Left ventricle myocardium inferior (tissue), 1 donor: ENCODE data around the gene CENPL. TPM values are rescaled to one million over a fixed set of nuclear protein-coding genes. Genes with fewer than 3 reads are reported as not detected.

Experiments used
- DNase-seq: peaks from one replicate; pipeline ENCODE4 v3.0.0-alpha.2; 2020
- H3K27ac ChIP-seq: fragments of 200-600 bp; replicated peaks from 2 replicates; pipeline ENCODE4 v1.8.0; 2021
- H3K27me3 ChIP-seq: fragments of 200-600 bp; 2 replicates; pipeline ENCODE4 v1.8.0; 2021; ENCODE audit warnings: low read depth
- H3K36me3 ChIP-seq: fragments of 200-600 bp; 2 replicates; pipeline ENCODE4 v1.8.0; 2021
- H3K4me1 ChIP-seq: fragments of 200-600 bp; 2 replicates; pipeline ENCODE4 v1.8.0; 2021
- H3K4me3 ChIP-seq: fragments of 200-600 bp; 2 replicates; pipeline ENCODE4 v1.8.0; 2021; ENCODE audit warnings: mild to moderate bottlenecking, moderate library complexity
- H3K9me3 ChIP-seq: fragments of 200-600 bp; replicated peaks from 2 replicates; pipeline ENCODE4 v1.8.0; 2021
- intact Hi-C: fragments of 100-400 bp; cut with micrococcal nuclease; formaldehyde crosslinking; loops from one replicate; pipeline ENCODE4 v1.11.0; 2022
- total RNA-seq: library from RNA; stranded (reverse); fragmentation: NEBNext Ultra II Directional; extraction: Animal tissue kit (Norgen Biotek cat#: 25700); gene quantifications from one replicate; pipeline ENCODE4 v1.2.1, GENCODE V29; 2021
- TF ChIP-seq, protein P1 (sequence below): fragments of 200-600 bp; IDR thresholded peaks from 2 replicates; pipeline ENCODE4 v1.8.0; 2021; ENCODE audit warnings: antibody characterized with exemption, mild to moderate bottlenecking, borderline replicate concordance
- donor health status: DM: no; HTN: yes; CAD: no; lungs with severe emphysema.

The CENPL gene
- total RNA-seq, 1 donor from 2014 or later = 4.2 TPM

GRCh38 chr1:173758980-173759379 is 65.7 kb downstream of the CENPL start:
- DNase-seq = no peak
- intact Hi-C loops = no loop called here
- peaks cover 14% of the 10 kb centered on the region for H3K9me3 ChIP-seq
- TF ChIP-seq, protein P1, sequence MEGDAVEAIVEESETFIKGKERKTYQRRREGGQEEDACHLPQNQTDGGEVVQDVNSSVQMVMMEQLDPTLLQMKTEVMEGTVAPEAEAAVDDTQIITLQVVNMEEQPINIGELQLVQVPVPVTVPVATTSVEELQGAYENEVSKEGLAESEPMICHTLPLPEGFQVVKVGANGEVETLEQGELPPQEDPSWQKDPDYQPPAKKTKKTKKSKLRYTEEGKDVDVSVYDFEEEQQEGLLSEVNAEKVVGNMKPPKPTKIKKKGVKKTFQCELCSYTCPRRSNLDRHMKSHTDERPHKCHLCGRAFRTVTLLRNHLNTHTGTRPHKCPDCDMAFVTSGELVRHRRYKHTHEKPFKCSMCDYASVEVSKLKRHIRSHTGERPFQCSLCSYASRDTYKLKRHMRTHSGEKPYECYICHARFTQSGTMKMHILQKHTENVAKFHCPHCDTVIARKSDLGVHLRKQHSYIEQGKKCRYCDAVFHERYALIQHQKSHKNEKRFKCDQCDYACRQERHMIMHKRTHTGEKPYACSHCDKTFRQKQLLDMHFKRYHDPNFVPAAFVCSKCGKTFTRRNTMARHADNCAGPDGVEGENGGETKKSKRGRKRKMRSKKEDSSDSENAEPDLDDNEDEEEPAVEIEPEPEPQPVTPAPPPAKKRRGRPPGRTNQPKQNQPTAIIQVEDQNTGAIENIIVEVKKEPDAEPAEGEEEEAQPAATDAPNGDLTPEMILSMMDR = no peak
- H3K27me3 ChIP-seq = no peaks in the 10 kb centered on the region
- H3K4me3 ChIP-seq = no peak overlapping the region
- no peak overlapping the region for H3K27ac ChIP-seq
- no peaks in the 10 kb centered on the region for H3K4me1 ChIP-seq
- H3K36me3 ChIP-seq = peaks cover 73% of the 10 kb centered on the region

DNA sequence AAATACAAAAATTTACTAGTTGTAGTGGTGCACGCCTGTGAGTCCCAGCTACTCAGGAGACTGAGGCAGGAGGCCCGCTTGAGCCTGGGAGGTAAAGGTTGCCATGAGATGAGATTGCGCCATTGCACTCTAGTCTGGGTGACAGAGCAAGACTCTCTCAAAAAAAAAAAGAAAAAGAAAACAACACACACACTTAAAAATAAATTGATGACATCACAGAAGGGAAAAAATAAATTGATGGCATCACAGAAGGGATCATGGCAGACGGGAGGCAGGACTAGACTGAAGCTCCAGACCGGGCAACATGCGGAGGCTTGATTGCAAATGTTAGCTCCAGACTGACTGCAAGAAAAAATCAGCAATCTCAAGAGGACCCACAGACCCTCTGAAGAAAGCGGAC is 66.6 kb downstream of the CENPL start:
- H3K36me3 ChIP-seq = peaks cover 80% of the 10 kb centered on the region
- H3K27me3 ChIP-seq = no peaks in the 10 kb centered on the region
- no peak overlapping the region for H3K4me3 ChIP-seq
- H3K9me3 ChIP-seq = peaks cover 6% of the 10 kb centered on the region
- no peak overlapping the region for H3K27ac ChIP-seq
- no peak for DNase-seq
- H3K4me1 ChIP-seq = no peaks in the 10 kb centered on the region
- TF ChIP-seq, protein P1 = no peak
- intact Hi-C loops = no loop called here

GRCh38 chr1:173757666-173758065 is 67.0 kb downstream of the CENPL start:
- TF ChIP-seq, protein P1 = no peak
- peaks cover 84% of the 10 kb centered on the region for H3K36me3 ChIP-seq
- no peaks in the 10 kb centered on the region for H3K4me1 ChIP-seq
- H3K27ac ChIP-seq = no peak overlapping the region
- H3K9me3 ChIP-seq = peaks cover 3% of the 10 kb centered on the region
- no peak for DNase-seq
- no peaks in the 10 kb centered on the region for H3K27me3 ChIP-seq
- no peak overlapping the region for H3K4me3 ChIP-seq
- intact Hi-C loops = no loop called here

- H3K27ac ChIP-seq = no peak overlapping the region
- no peak overlapping the region for H3K4me3 ChIP-seq
- no peaks in the 10 kb centered on the region for H3K27me3 ChIP-seq
- TF ChIP-seq, protein P1 = no peak
- intact Hi-C loops = no loop called here
- DNase-seq = no peak
- H3K9me3 ChIP-seq = no peaks in the 10 kb centered on the region
- no peaks in the 10 kb centered on the region for H3K4me1 ChIP-seq
- H3K36me3 ChIP-seq = peaks cover 75% of the 10 kb centered on the region
Measured at GRCh38 chr1:173753830-173754229, 70.9 kb downstream of the CENPL start.

Other genes starting within 250 kb of the CENPL start
- gene SLC9C2, start 221.8 kb downstream of the CENPL start, total RNA-seq = not detected
- not detected for gene TEX50, start 189.5 kb downstream of the CENPL start, total RNA-seq
- gene ANKRD45, start 155.0 kb downstream of the CENPL start, total RNA-seq = 0.25 TPM
- 16.2 TPM for gene KLHL20, start 109.9 kb downstream of the CENPL start, total RNA-seq
- 15.1 TPM for gene DARS2, start 210 bp downstream of the CENPL start, total RNA-seq
- 50.5 TPM for gene GAS5, start 43.1 kb upstream of the CENPL start, total RNA-seq
- 7.6 TPM for gene ZBTB37, start 43.5 kb upstream of the CENPL start, total RNA-seq
- gene SERPINC1, start 92.4 kb upstream of the CENPL start, total RNA-seq = not detected
- gene RC3H1, start 197.5 kb upstream of the CENPL start, total RNA-seq = 19.1 TPM